Muscle layer of colon (tissue), 2 donors: ENCODE results near the gene MS4A7.

Source experiments
- H3K27ac ChIP-seq: one replicate; pipeline ENCODE4 v1.7.0; 2013; ENCODE audit warnings: low read depth, mild to moderate bottlenecking, low read length, moderate library complexity
- H3K27me3 ChIP-seq, 2 donors: one replicate each; pipeline ENCODE4 v1.7.0; 2013; ENCODE audit warnings: low read length in 2 of 2, mild to moderate bottlenecking in 2 of 2; ENCODE audit not compliant: insufficient read depth in 2 of 2, control insufficient read depth in 1 of 2
- H3K36me3 ChIP-seq: one replicate; pipeline ENCODE4 v1.7.0; 2013; ENCODE audit warnings: mild to moderate bottlenecking, low read length; ENCODE audit not compliant: insufficient read depth
- H3K4me1 ChIP-seq: one replicate; pipeline ENCODE4 v1.7.0; 2013; ENCODE audit warnings: mild to moderate bottlenecking, low read length; ENCODE audit not compliant: insufficient read depth
- H3K4me3 ChIP-seq, 2 donors: one replicate each; pipeline ENCODE4 v1.7.0; 2013; ENCODE audit warnings: low read length in 2 of 2, low read depth in 1 of 2, mild to moderate bottlenecking in 1 of 2, moderate library complexity in 1 of 2
- H3K9ac ChIP-seq: one replicate; pipeline ENCODE4 v1.7.0; 2013; ENCODE audit warnings: low read length
- H3K9me3 ChIP-seq: one replicate; pipeline ENCODE4 v1.7.0; 2013; ENCODE audit warnings: mild to moderate bottlenecking, low read length
- donor health status: abdominal sarcoma.
- donor health status: Adenocarcinoma of cecum.

Gene MS4A7

GRCh38 chr11:60371854-60372253 is 6.5 kb upstream of the MS4A7 start:
- Histone ChIP-seq H3K36me3 (no peaks in the 10 kb centered on the region), H3K27ac (no peak overlapping the region)

GRCh38 chr11:60372767-60373166 is 5.6 kb upstream of the MS4A7 start:
- Histone ChIP-seq H3K9me3 (no peaks in the 10 kb centered on the region), H3K4me1 (no peaks in the 10 kb centered on the region), H3K9ac (no peak overlapping the region), H3K4me3 (no peak overlapping the region), H3K27me3 (no peaks in the 10 kb centered on the region), H3K27ac (no peak overlapping the region), H3K36me3 (no peaks in the 10 kb centered on the region)

More at GRCh38 chr11:60371854-60372253, 6.5 kb upstream of the MS4A7 start:
- no peak overlapping the region for H3K4me3 ChIP-seq
- no peak overlapping the region for H3K9ac ChIP-seq
- H3K4me1 ChIP-seq: no peaks in the 10 kb centered on the region
- H3K9me3 ChIP-seq: no peaks in the 10 kb centered on the region
- no peaks in the 10 kb centered on the region for H3K27me3 ChIP-seq

GRCh38 chr11:60375316-60375715 is 3.0 kb upstream of the MS4A7 start:
- Histone ChIP-seq H3K4me3 (no peak overlapping the region), H3K36me3 (no peaks in the 10 kb centered on the region), H3K9ac (no peak overlapping the region), H3K9me3 (no peaks in the 10 kb centered on the region), H3K27ac (no peak overlapping the region), H3K27me3 (no peaks in the 10 kb centered on the region), H3K4me1 (no peaks in the 10 kb centered on the region)

DNA sequence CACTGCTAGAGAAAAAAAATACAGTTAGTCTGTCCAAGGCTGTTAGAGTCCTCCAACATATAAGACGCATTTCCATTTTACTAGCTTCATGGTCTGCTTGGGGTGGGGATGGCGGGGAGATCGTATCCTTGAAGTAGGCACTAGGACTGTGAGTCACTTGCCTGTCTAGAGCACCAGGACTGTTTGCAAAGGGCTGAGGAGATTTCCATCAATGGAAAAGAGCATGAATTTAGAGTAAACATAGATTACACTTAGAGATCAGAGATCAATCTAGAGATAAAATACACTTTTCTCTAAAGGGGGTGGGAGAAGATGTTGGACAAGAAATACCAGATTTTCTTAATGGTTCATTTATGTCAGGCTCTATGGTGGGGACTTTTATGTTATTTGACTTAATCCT is 1.7 kb upstream of the MS4A7 start:
- Histone ChIP-seq H3K27me3 (no peaks in the 10 kb centered on the region), H3K4me3 (no peak overlapping the region), H3K4me1 (no peaks in the 10 kb centered on the region), H3K27ac (no peak overlapping the region), H3K9ac (no peak overlapping the region), H3K36me3 (no peaks in the 10 kb centered on the region), H3K9me3 (no peaks in the 10 kb centered on the region)

- H3K36me3 ChIP-seq: no peaks in the 10 kb centered on the region
- no peak overlapping the region for H3K9ac ChIP-seq
- no peaks in the 10 kb centered on the region for H3K9me3 ChIP-seq
- H3K27ac ChIP-seq: no peak overlapping the region
- H3K27me3 ChIP-seq: no peaks in the 10 kb centered on the region
- H3K4me1 ChIP-seq: no peaks in the 10 kb centered on the region
- no peak overlapping the region for H3K4me3 ChIP-seq
These were observed 763 bp upstream of the MS4A7 start for GRCh38 chr11:60377401-60378136.

GRCh38 chr11:60389279-60389910 is 11.1 kb downstream of the MS4A7 start:
- Histone ChIP-seq H3K27ac (no peak overlapping the region), H3K9ac (no peak overlapping the region), H3K9me3 (no peaks in the 10 kb centered on the region)

GRCh38 chr11:60390419-60390818 is 12.1 kb downstream of the MS4A7 start:
- H3K27me3 ChIP-seq: no peaks in the 10 kb centered on the region
- H3K9ac ChIP-seq: no peak overlapping the region
- no peak overlapping the region for H3K4me3 ChIP-seq
- H3K9me3 ChIP-seq: no peaks in the 10 kb centered on the region
- H3K27ac ChIP-seq: no peak overlapping the region
- H3K4me1 ChIP-seq: no peaks in the 10 kb centered on the region
- H3K36me3 ChIP-seq: no peaks in the 10 kb centered on the region

More at GRCh38 chr11:60389279-60389910, 11.1 kb downstream of the MS4A7 start:
- Histone ChIP-seq H3K27me3 (no peaks in the 10 kb centered on the region), H3K4me1 (no peaks in the 10 kb centered on the region), H3K4me3 (no peak overlapping the region), H3K36me3 (no peaks in the 10 kb centered on the region)

- H3K36me3 ChIP-seq: no peaks in the 10 kb centered on the region
- no peak overlapping the region for H3K9ac ChIP-seq
- no peaks in the 10 kb centered on the region for H3K27me3 ChIP-seq
- no peaks in the 10 kb centered on the region for H3K9me3 ChIP-seq
- H3K4me3 ChIP-seq: no peak overlapping the region
- H3K27ac ChIP-seq: no peak overlapping the region
- no peaks in the 10 kb centered on the region for H3K4me1 ChIP-seq
These were observed 14.0 kb downstream of the MS4A7 start for GRCh38 chr11:60392361-60392760.

DNA sequence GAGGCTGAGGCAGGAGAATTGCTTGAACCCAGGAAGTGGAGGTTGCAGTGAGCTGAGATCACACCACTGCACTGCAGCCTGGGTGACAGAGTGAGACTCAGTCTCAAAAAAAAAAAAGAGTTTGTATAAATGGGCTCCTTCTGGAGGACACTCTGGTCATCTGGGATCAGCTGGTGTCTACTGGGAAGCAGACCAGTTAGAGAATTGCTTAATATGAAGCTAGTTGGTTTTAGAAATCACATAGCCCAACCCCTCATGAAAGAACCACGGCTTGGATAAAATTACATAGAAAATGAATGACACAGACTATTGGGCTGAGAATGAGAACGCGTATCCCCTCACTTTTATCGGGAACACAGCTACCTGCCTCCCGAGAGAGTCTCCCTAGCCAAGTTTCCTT is 14.7 kb downstream of the MS4A7 start:
- H3K9me3 ChIP-seq: no peaks in the 10 kb centered on the region
- H3K27me3 ChIP-seq: no peaks in the 10 kb centered on the region
- no peak overlapping the region for H3K4me3 ChIP-seq
- no peaks in the 10 kb centered on the region for H3K4me1 ChIP-seq
- H3K9ac ChIP-seq: no peak overlapping the region
- H3K27ac ChIP-seq: no peak overlapping the region
- H3K36me3 ChIP-seq: no peaks in the 10 kb centered on the region

GRCh38 chr11:60394666-60395380 is 16.5 kb downstream of the MS4A7 start:
- H3K27me3 ChIP-seq: no peaks in the 10 kb centered on the region

DNA sequence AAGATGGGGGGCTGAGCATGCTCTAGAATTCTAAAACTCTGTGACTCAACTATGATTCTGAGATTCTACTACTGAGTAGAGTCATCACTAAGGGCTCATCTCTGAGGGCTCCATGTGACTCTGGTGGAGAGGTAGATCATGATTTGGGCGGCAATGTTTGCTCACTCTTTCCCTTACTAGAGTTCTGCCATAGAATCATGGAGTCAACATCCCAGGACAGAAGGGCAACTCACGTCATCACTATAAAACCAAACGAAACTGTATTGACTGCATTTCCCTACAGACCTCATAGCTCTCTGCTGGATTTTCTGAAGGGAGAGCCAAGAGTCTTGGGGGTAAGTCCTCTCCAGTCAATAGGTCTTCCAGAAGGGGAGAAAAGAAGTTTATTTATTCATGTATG is 18.1 kb downstream of the MS4A7 start, which contains the start of gene MS4A14:
MS4A14 (plus strand) TSS at position 78 of the 400 bp plus-strand sequence; CDS start at position 198, 120 bp downstream.
- Histone ChIP-seq H3K4me3 (no peak within 1 kb of the TSS), H3K27ac (no peak within 1 kb of the TSS), H3K36me3 (no peaks in the 10 kb centered on the region), H3K4me1 (no peaks in the 10 kb centered on the region), H3K9me3 (no peaks in the 10 kb centered on the region), H3K27me3 (no peaks in the 10 kb centered on the region), H3K9ac (no peak within 1 kb of the TSS)

More at GRCh38 chr11:60394666-60395380, 16.5 kb downstream of the MS4A7 start:
- no peaks in the 10 kb centered on the region for H3K4me1 ChIP-seq
- no peak overlapping the region for H3K27ac ChIP-seq
- H3K4me3 ChIP-seq: no peak overlapping the region
- no peaks in the 10 kb centered on the region for H3K36me3 ChIP-seq
- no peak overlapping the region for H3K9ac ChIP-seq
- no peaks in the 10 kb centered on the region for H3K9me3 ChIP-seq
